Dendritic cell treated with granulocyte-macrophage colony-stimulating factor and Interleukin-4, amounts not matched to agents 40 ng/mL and 50 ng/mL, for 4 days (primary cell): ENCODE results near the gene DARS1.
A peak's percentile ranks its signal among the peaks of the same experiment; 100 is the strongest.
"Not testable (repeated sequence)": the region's sequence is repeated elsewhere in the genome, so short reads cannot be mapped to it uniquely, and the experiment has no call there.

ENCODE experiments used
- H3K27ac Mint-ChIP-seq: one replicate; pipeline ENCODE4 v1.8.0; 2022; ENCODE audit warnings: mild to moderate bottlenecking, mixed read lengths
- H3K27me3 Mint-ChIP-seq: one replicate; pipeline ENCODE4 v1.8.0; 2022; ENCODE audit warnings: mild to moderate bottlenecking, mixed read lengths
- H3K36me3 Mint-ChIP-seq: one replicate; pipeline ENCODE4 v1.8.0; 2022; ENCODE audit warnings: low read depth, mixed read lengths
- H3K4me1 Mint-ChIP-seq: one replicate; pipeline ENCODE4 v1.8.0; 2022; ENCODE audit warnings: low read depth, mixed read lengths
- H3K4me3 Mint-ChIP-seq: one replicate; pipeline ENCODE4 v1.8.0; 2022; ENCODE audit warnings: mild to moderate bottlenecking, moderate library complexity, mixed read lengths
- H3K9me3 Mint-ChIP-seq: one replicate; pipeline ENCODE4 v1.8.0; 2022; ENCODE audit warnings: mixed read lengths
- intact Hi-C: fragments of 100-400 bp; cut with micrococcal nuclease; formaldehyde crosslinking; loops from one replicate; pipeline ENCODE4 v1.15.0; 2022

Gene DARS1

DNA sequence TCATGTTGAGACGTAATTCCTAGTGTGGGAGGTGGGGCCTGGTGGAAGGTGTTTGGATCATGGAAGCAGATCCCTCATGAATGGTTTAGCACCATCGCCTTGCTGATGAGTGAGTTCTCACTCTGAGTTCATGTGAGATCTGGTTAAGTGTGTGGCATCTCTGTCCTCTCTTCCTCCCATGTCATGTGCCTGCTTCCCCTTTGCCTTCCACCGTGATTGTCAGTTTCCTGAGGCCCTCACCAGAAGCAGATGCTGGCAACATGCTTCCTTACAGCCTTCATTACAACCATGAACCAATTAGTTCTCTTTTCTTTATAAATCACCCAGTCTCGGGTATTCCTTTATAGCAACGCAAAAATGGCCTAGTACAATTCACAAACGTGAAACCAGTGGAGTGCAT lies 94.6 kb downstream of the DARS1 start:
- no peaks in the 10 kb centered on the region for H3K27me3 Mint-ChIP-seq
- peaks cover 22% of the 10 kb centered on the region for H3K9me3 Mint-ChIP-seq
- H3K4me3 Mint-ChIP-seq = no peak overlapping the region
- intact Hi-C loops = no loop called here
- peaks cover 31% of the 10 kb centered on the region for H3K4me1 Mint-ChIP-seq
- peak overlapping the region; percentile 38 for H3K27ac Mint-ChIP-seq
- no peaks in the 10 kb centered on the region for H3K36me3 Mint-ChIP-seq

DNA sequence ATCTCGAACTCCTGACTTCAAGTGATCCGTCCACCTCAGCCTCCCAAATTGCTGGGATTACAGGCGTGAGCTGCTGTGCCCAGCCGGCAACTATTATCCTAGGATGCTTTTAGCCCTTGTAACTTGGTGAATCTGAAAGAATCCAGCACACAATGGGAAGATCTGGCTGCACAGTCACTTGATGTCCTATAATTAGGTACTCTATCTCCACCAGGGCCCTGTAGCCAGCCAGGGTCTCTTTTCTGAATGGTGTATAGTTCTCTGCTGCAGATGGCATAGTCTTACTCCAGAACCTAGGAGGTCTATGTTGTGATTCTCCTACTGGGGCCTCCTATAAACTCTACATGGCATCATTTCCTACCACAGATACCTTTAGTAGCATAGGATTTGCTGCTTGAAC lies 95.3 kb downstream of the DARS1 start:
- H3K27me3 Mint-ChIP-seq = no peaks in the 10 kb centered on the region
- peaks cover 31% of the 10 kb centered on the region for H3K4me1 Mint-ChIP-seq
- no peak overlapping the region for H3K27ac Mint-ChIP-seq
- no peak overlapping the region for H3K4me3 Mint-ChIP-seq
- no peaks in the 10 kb centered on the region for H3K36me3 Mint-ChIP-seq
- intact Hi-C loops = no loop called here
- peaks cover 22% of the 10 kb centered on the region for H3K9me3 Mint-ChIP-seq

DNA sequence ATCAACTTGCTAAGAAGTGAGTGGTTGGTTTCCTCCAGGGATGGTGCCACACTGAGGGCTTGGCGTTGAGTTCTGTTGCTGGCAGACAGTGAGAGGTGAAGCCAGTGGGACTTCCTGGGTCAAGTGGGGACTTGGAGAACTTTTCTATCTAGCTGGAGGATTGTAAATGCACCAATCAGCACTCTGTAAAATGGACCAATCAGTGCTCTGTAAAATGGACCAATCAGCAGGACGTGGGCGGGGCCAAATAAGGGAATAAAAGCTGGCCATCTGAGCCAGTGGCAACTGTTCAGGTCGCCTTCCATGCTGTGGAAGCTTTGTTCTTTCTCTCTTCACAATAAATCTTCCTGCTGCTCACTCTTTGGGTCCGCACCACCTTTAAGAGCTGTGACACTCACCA lies 96.8 kb downstream of the DARS1 start:
- H3K27me3 Mint-ChIP-seq, H3K36me3 Mint-ChIP-seq, H3K27ac Mint-ChIP-seq, H3K4me3 Mint-ChIP-seq, intact Hi-C loops: not testable (repeated sequence)
- Mint-ChIP-seq H3K9me3 (peaks cover 22% of the 10 kb centered on the region), H3K4me1 (peaks cover 26% of the 10 kb centered on the region)

DNA sequence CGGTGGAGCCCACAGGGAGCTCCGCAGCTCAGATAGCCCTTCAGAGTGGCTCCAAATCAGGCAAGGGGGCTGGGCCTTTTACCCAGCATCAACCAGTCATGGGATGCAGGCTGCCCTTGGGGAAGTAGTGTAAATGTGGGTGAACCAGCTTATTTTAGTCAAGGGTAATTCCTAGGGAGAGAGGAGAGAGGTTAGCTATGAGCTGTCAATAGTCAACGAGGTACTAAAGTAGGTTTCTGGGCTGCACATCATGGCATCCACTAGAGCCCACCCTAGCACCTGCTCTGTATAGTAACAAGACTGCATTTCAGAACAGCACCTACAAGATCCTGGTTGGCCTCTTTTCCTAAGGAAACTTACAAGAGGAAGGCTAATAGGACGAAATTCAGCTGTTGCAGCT lies 99.7 kb downstream of the DARS1 start:
- H3K27me3 Mint-ChIP-seq = no peaks in the 10 kb centered on the region
- H3K4me3 Mint-ChIP-seq = no peak overlapping the region
- H3K9me3 Mint-ChIP-seq = peaks cover 22% of the 10 kb centered on the region
- intact Hi-C loops = no loop called here
- peaks cover 11% of the 10 kb centered on the region for H3K4me1 Mint-ChIP-seq
- H3K27ac Mint-ChIP-seq = no peak overlapping the region
- no peaks in the 10 kb centered on the region for H3K36me3 Mint-ChIP-seq

DNA sequence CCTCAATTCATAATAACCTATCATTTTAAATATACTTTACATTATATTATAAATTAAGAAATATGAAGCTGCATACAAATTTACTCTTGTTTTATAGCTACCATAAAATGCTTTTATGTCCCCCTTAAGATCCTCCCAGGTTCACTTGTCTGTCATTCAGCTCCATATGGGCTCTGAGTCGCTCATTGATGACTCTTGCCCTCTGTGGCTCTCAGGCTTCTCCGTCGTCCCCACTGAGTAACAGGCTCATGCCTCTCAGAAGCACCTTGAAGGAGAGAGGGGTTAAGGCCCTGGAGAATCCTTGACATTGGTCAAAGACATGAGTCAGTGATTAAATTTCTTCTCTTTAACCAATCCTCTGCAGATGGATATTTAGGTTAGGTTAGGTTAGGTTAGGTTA lies 103.0 kb downstream of the DARS1 start:
- H3K9me3 Mint-ChIP-seq = no peaks in the 10 kb centered on the region
- H3K36me3 Mint-ChIP-seq = no peaks in the 10 kb centered on the region
- no peaks in the 10 kb centered on the region for H3K27me3 Mint-ChIP-seq
- H3K4me1 Mint-ChIP-seq = no peaks in the 10 kb centered on the region
- intact Hi-C loops = no loop called here
- no peak overlapping the region for H3K27ac Mint-ChIP-seq
- no peak overlapping the region for H3K4me3 Mint-ChIP-seq

DNA sequence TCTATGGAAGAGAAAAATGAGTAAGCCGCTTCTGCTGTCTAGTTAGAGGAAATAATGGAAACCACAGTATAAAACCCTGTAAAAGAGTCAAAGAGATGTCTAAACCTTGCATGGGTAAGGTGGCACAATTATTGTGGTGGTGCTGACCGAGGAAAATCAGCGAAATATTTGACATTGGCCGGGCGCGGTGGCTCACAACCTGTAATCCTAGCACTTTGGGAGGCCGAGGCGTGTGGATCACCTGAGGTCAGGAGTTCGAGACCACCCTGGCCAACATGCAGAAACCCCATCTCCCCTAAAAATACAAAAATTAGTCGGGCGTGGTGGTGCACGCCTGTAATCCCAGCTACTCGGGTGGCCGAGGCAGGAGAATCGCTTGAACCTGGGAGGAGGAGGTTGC lies 108.7 kb downstream of the DARS1 start:
- H3K27me3 Mint-ChIP-seq, H3K36me3 Mint-ChIP-seq, intact Hi-C loops, H3K9me3 Mint-ChIP-seq: not testable (repeated sequence)
- peak overlapping the region; percentile 83 for H3K4me3 Mint-ChIP-seq
- H3K4me1 Mint-ChIP-seq = peaks cover 22% of the 10 kb centered on the region
- peak overlapping the region; percentile 82 for H3K27ac Mint-ChIP-seq

DNA sequence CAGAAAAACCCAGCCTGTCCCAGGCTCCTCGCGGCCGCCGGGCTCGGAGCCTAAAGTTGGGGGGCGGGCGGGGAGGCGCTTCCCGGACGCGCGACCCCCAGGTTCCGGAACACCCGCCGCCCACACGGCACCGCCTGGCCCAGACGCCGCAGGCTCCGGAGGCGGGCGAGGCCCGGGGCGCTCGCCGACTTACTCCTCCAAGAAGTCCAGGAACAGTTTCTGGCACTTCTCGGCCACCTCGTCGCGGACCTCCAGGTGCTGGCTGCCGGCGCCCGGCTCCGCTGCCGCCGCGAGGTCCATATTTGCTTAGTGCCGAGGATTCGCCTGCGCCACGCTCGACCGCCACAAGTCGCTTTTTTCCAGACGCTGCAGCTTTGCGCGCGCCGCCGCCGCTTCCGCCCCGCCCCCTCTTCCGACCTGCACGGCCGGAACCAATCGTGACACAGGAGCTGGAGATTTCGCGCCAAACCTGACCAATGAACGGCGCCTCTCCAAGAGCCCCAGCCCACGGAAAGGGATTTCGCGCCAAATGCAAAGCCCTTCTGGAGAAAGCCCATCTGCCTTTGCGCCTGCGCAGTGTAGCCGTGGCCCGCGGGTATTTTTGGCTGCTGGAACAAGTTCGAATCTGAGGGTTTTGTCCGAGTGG lies 109.2 kb downstream of the DARS1 start, which contains the start of gene MCM6:
Gene MCM6 (minus strand): TSS at position 378 of the 646 bp plus-strand sequence. CDS start 78 bp downstream, at position 300.
- Mint-ChIP-seq H3K4me1 (peaks cover 22% of the 10 kb centered on the region), H3K4me3 (peak within 1 kb of the TSS; percentile 83), H3K27me3 (no peaks in the 10 kb centered on the region), H3K9me3 (no peaks in the 10 kb centered on the region), H3K36me3 (peaks cover 12% of the 10 kb centered on the region), H3K27ac (peak within 1 kb of the TSS; percentile 82)
- intact Hi-C loops = no loop called here

DNA sequence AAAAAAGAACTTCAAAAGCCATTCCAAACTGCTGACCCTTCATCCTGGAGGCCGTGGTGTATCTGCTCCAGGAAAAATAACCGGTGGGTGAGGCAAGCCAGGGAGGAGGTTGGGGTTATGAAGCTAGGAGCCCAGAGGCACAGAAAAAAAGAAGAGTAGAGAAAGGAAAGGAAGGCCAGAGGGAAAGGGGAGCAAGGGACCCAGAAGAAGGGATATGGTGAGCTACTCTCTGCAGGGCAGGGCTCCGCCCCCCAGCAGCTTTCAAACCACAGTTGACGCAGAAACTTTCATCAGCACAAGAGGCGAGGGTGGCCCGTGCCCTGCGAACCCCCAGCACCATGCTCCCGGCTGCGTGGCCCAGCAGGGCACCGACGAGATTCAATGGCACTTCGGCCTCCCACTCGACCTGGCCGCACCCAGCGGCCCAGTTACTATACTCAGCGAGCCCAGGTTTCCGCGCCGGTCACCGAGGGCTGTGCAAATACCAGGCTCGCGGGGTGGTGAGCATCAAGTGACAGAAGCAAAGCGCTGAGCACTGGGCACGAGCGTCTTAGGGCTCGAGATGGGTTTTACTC lies 109.8 kb downstream of the DARS1 start:
- Mint-ChIP-seq H3K27me3 (no peaks in the 10 kb centered on the region), H3K27ac (peak overlapping the region; percentile 82), H3K9me3 (no peaks in the 10 kb centered on the region), H3K4me1 (peaks cover 22% of the 10 kb centered on the region), H3K4me3 (peak overlapping the region; percentile 83), H3K36me3 (peaks cover 18% of the 10 kb centered on the region)
- intact Hi-C loops = loop anchor here (2.0 kb wide), 1 partner anchor 133 kb away; no protein-coding TSS in a partner anchor

DNA sequence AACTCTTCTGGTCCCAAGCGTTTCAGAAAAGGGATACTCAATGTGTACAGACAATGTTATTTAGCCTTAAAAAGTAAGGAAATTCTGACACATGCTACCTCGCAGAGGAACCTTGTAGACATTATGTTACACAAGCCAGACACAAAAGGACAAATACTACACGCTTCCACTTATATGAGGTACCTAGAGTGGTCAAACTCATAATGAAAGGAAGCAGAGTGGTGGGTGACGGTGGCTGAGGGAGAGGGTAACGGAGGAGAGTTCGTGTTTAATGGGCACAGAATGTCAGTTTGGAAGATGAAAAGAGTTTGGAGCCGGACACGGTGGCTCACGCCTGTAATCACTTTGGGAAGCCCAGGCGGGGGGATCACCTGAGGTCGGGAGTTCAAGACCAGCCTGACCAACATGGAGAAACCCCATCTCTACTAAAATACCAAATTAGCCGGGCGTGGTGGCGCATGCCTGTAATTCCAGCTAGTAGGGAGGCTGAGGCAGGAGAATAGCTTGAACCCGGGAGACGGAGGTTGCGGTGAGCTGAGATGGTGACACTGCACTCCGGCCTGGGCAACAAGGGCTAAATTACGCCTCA lies 110.6 kb downstream of the DARS1 start:
- Mint-ChIP-seq H3K9me3 (no peaks in the 10 kb centered on the region), H3K27me3 (no peaks in the 10 kb centered on the region), H3K36me3 (peaks cover 25% of the 10 kb centered on the region), H3K4me1 (peaks cover 22% of the 10 kb centered on the region), H3K27ac (peak overlapping the region; percentile 82), H3K4me3 (peak overlapping the region; percentile 83)
- intact Hi-C loops = loop anchor here (2.0 kb wide), 1 partner anchor 132 kb away; no protein-coding TSS in a partner anchor

DNA sequence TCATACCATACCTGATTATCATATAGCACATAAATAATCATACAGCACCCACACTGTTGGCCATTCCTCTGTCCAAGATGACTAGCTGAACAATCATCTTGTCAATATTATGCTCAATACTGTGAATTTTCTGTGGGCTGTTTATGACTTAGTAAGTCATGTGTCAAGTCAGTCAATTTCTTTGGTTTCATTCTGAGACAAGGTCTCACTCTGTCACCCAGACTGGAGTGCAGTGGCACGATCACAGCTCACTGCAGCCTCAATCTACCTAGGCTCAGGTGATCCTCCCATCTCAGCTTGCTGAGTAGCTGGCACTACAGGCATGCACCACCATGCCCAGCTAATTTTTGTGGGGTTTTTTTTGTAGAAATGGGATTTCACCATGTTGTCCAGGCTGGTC lies 114.9 kb downstream of the DARS1 start:
- peaks cover 68% of the 10 kb centered on the region for H3K36me3 Mint-ChIP-seq
- peaks cover 20% of the 10 kb centered on the region for H3K4me1 Mint-ChIP-seq
- no peak overlapping the region for H3K4me3 Mint-ChIP-seq
- H3K27me3 Mint-ChIP-seq = no peaks in the 10 kb centered on the region
- H3K27ac Mint-ChIP-seq = no peak overlapping the region
- no peaks in the 10 kb centered on the region for H3K9me3 Mint-ChIP-seq
- intact Hi-C loops = no loop called here

DNA sequence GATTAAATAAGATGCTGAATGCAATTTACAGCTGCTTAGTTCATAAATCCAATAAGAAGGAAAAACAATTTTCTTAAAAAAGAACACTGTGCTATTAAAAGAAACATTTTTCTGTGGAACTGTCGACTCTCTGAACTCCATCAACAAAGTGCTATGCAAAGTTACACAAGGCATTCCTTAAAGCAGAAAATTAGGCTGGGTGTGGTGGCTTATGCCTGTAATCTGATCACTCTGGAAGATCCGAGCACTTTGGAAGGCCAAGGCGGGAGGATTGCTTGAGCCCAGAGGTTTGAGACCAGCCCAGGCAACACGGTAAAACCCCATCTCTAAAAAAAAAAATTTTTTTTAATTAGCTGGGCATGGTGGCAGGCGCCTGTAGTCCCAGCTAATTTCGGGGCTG lies 122.2 kb downstream of the DARS1 start:
- peaks cover 81% of the 10 kb centered on the region for H3K36me3 Mint-ChIP-seq
- H3K4me1 Mint-ChIP-seq = no peaks in the 10 kb centered on the region
- H3K27ac Mint-ChIP-seq = no peak overlapping the region
- H3K4me3 Mint-ChIP-seq = no peak overlapping the region
- no peaks in the 10 kb centered on the region for H3K9me3 Mint-ChIP-seq
- intact Hi-C loops = no loop called here
- H3K27me3 Mint-ChIP-seq = no peaks in the 10 kb centered on the region

DNA sequence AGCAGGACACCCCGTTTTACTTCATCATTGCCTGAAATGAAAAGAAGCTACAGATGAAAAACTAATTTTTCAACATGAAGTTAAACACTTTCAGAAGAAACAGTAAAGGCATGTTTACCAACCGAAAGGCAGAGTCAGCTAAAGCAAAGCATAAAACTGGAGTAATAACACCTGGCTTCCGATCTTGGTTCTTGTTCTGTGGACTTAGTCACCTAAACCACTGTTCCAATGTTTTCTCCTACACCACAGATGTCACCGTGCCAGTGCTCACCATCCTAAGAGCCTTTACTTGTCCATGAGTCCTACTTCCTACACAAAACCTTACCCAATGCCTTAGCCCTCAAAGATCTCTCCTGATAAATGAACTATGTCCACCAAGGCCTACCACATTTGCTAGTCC lies 122.7 kb downstream of the DARS1 start:
- Mint-ChIP-seq H3K4me3 (no peak overlapping the region), H3K27me3 (no peaks in the 10 kb centered on the region), H3K27ac (no peak overlapping the region), H3K9me3 (no peaks in the 10 kb centered on the region), H3K4me1 (no peaks in the 10 kb centered on the region), H3K36me3 (peaks cover 81% of the 10 kb centered on the region)
- intact Hi-C loops = no loop called here
